EH (cell line): ENCODE data around the gene FLNA.
A peak's percentile ranks its signal among the peaks of the same experiment; 100 is the strongest.

Source experiments
- DNase-seq: peaks from one replicate; pipeline ENCODE4 v3.0.0-alpha.2; 2015; ENCODE audit warnings: low read depth

Gene FLNA

GRCh38 chrX:154378059-154378798, 3.8 kb upstream of the FLNA start:
- DNase-seq, result peak; percentile 69

GRCh38 chrX:154376774-154377173, 2.3 kb upstream of the FLNA start:
- DNase-seq, result peak; percentile 43

GRCh38 chrX:154375156-154375504, 696 bp upstream of the FLNA start:
- DNase-seq, result no peak

GRCh38 chrX:154373340-154374306, 811 bp downstream of the FLNA start:
- peak; percentile 94 for DNase-seq

- peak; percentile 84 for DNase-seq
These were observed 1.8 kb downstream of the FLNA start for GRCh38 chrX:154372612-154373022.

GRCh38 chrX:154371789-154372300, 2.6 kb downstream of the FLNA start:
- DNase-seq, result no peak

- DNase-seq, result peak; percentile 93
These were observed 3.2 kb downstream of the FLNA start for GRCh38 chrX:154371017-154371788.

- no peak for DNase-seq
These were observed 4.0 kb downstream of the FLNA start for GRCh38 chrX:154370300-154371016.

GRCh38 chrX:154369449-154370299, 4.8 kb downstream of the FLNA start:
- peak; percentile 96 for DNase-seq

- DNase-seq, result peak; percentile 91
These were observed 5.6 kb downstream of the FLNA start for GRCh38 chrX:154368630-154369448.

GRCh38 chrX:154367474-154368308, 6.7 kb downstream of the FLNA start:
- no peak for DNase-seq

- DNase-seq, result peak; percentile 23
These were observed 7.8 kb downstream of the FLNA start for GRCh38 chrX:154366666-154367055.

- DNase-seq, result no peak
These were observed 8.3 kb downstream of the FLNA start for GRCh38 chrX:154365997-154366665.

- DNase-seq, result peak; percentile 17
These were observed 9.3 kb downstream of the FLNA start for GRCh38 chrX:154365052-154365600.

- peak; percentile 16 for DNase-seq
These were observed 10.6 kb downstream of the FLNA start for GRCh38 chrX:154363706-154364439.

GRCh38 chrX:154362085-154362742, 12.2 kb downstream of the FLNA start:
- peak; percentile 14 for DNase-seq
